ENCODE measurements around the gene AHDC1. TPM values are rescaled to one million over a fixed set of nuclear protein-coding genes. Genes with fewer than 3 reads are reported as not detected.

Gene AHDC1
- total RNA-seq, 2 donors from 2014 or later = 13.5 to 14.2 TPM

DNA sequence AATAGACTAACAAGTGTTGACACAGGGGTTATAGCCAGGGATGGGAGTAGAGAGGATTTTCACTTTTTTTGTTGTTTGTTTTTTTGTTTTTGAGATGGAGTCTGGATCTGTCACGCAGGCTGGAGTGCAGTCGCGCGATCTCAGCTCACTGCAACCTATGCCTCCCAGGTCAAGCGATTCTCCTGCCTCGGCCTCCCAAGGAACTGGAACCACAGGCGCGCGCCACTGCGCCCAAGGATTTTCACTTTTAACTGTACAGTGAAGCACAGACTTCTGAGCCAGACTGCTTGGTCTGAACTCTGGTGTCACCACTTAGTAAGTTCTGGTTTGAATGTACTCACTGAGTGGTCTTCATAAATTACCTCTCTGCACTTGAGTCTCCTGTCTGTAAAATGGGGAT lies 73.8 kb downstream of the AHDC1 start:
- ATAC-seq (no peak), DNase-seq (no peak)
- no peaks in the 10 kb centered on the region for H3K36me3 ChIP-seq (replicated peaks in 1 of 2; ENCODE audit: insufficient read depth in 1 of 2, low read depth in 2 of 2)
- no peak overlapping the region for H3K27ac ChIP-seq
- WGBS, 2 donors = 94 to 95% methylated on average over 10 of the region's 10 CpGs
- no peak overlapping the region for H3K4me3 ChIP-seq
- H3K4me1 ChIP-seq = peaks cover 22% of the 10 kb centered on the region
- TF ChIP-seq, protein P1, sequence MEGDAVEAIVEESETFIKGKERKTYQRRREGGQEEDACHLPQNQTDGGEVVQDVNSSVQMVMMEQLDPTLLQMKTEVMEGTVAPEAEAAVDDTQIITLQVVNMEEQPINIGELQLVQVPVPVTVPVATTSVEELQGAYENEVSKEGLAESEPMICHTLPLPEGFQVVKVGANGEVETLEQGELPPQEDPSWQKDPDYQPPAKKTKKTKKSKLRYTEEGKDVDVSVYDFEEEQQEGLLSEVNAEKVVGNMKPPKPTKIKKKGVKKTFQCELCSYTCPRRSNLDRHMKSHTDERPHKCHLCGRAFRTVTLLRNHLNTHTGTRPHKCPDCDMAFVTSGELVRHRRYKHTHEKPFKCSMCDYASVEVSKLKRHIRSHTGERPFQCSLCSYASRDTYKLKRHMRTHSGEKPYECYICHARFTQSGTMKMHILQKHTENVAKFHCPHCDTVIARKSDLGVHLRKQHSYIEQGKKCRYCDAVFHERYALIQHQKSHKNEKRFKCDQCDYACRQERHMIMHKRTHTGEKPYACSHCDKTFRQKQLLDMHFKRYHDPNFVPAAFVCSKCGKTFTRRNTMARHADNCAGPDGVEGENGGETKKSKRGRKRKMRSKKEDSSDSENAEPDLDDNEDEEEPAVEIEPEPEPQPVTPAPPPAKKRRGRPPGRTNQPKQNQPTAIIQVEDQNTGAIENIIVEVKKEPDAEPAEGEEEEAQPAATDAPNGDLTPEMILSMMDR (IDR thresholded peaks at IDR 0.05) = no peak
- no peak for TF ChIP-seq POLR2A (IDR thresholded peaks at IDR 0.05)
- no peaks in the 10 kb centered on the region for H3K9me3 ChIP-seq
- intact Hi-C loops (cut with DNase I) = no loop called here
- no peaks in the 10 kb centered on the region for H3K27me3 ChIP-seq

DNA sequence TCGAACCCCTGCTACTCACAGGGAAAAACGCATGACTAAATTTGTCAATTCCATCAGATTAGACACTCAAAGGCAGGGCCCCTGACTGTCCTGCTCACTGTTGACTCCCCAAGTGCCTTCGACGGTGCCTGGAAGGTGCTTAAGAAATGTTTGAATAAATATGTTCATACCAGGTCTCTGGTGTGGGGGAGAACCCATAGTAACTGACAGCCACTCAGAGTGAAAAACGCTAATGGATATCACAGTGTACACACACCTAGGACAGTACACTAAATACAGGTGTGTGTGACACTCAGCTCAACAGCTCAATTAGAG lies 74.3 kb downstream of the AHDC1 start:
- TF ChIP-seq POLR2A (IDR thresholded peaks at IDR 0.05) = no peak
- TF ChIP-seq, protein P1 (IDR thresholded peaks at IDR 0.05) = no peak
- intact Hi-C loops (cut with DNase I) = no loop called here
- Histone ChIP-seq H3K27me3 (no peaks in the 10 kb centered on the region), H3K27ac (peak overlapping the region in 3 of 4 donors; percentile 18 to 36 (median 27)), H3K36me3 (replicated peaks in 1 of 2; ENCODE audit: insufficient read depth in 1 of 2, low read depth in 2 of 2) (no peaks in the 10 kb centered on the region), H3K4me3 (no peak overlapping the region), H3K9me3 (no peaks in the 10 kb centered on the region), H3K4me1 (peaks cover 22% of the 10 kb centered on the region)
- 53 to 60% methylated on average over 5 of the region's 5 CpGs for WGBS, 2 donors
- DNase-seq (no peak), ATAC-seq (no peak)

DNA sequence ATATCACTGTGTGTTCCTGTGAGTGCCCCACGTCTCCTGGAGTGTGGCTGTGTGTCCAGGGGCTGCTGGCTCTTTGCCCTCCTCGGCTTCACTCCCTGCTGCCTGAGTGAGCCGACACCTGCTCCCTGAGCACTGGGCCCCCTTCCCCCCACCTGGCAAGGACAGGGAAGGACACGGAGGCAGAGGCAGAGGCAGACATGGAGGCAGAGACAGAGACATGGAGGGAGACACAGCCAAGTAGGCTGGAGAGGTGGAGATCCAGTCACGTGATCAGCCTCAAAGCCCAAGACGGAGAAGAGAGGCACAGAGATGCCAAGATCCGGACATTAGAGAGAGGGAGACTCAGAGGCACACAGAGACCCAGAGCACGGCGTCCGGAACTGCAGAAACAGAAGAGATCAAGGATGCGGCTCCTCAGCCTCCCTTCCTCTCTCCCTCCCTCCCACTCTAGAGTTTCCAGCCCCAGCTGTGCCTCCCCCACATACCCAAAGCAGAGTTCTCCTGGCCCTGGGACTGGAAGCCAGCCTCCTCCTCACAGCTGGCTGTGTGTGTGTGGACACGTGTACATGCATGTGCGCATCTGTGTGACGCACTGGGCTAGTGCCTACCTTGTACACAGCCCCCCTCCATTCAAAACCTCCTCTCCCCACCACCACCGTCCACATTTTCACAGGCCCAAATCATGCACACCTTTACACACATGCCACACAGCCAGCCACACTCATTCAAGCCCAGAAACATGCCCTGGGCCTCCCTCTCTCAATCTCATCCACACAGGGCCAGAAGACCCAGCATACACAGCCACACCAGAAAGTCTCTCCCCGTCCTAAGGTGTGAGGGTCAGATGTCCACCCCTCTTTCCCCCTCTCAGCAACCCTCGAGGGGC lies 74.9 kb downstream of the AHDC1 start:
- ATAC-seq (peak; percentile 22), DNase-seq (peak in 3 of 4 donors; percentile 66 to 72 (median 70))
- Histone ChIP-seq H3K27ac (peak overlapping the region; percentile 27 to 51 (median 40)), H3K36me3 (replicated peaks in 1 of 2; ENCODE audit: insufficient read depth in 1 of 2, low read depth in 2 of 2) (no peaks in the 10 kb centered on the region), H3K9me3 (no peaks in the 10 kb centered on the region), H3K27me3 (no peaks in the 10 kb centered on the region), H3K4me3 (no peak overlapping the region), H3K4me1 (peaks cover 22% of the 10 kb centered on the region)
- WGBS, 2 donors = 23 to 30% methylated on average over 16 to 17 of the region's 17 CpGs
- intact Hi-C loops (cut with DNase I) = no loop called here
- TF ChIP-seq, protein P1 (IDR thresholded peaks at IDR 0.05) = no peak
- TF ChIP-seq POLR2A (IDR thresholded peaks at IDR 0.05) = no peak

DNA sequence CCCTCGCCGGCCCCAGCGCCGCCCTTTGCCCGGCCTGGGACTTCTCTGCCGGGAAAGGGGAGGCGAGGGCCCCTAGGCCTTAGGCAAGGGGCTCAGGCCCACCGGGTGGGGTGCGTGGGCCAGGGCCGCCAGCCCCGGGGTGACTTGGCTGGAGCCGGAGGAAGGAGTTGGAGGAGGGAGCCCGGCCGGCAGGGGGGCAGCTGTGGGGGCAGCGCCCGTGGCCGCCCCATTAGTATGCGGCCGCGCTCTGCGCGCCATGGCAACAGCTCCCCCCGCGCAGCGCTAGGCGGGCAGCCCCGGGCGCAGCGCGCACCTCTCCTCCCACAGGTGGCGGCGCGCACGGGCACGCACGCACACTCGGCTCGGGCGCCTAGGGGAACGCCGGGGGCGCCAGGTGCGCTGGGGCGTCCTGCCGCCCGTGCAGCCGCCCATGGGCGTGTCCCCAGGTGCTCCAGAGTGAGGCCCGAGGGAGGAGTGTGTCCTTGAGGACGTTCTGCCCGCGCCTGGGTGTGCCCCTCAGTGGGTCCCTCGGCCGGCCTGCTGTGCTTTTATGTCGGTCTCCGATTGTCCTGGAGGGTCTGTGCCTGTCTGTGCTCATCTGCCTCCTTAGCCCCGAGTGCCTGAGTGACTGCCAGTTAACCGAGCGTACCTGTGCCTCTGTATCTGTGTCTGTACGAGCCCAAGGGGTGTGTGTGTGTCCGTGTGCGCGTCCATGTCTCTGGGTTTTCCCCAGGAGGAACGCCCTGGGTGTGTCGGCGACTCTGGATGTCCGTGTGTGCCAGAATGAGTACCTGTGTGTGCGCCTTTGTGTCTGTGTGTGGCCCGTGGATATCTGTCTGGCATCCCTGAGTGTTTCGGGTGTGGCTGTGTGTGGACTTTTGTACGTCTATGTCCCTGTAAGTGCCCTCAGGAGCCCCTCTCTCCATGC lies 75.8 kb downstream of the AHDC1 start:
- Histone ChIP-seq H3K27ac (peak overlapping the region; percentile 27 to 51 (median 40)), H3K27me3 (no peaks in the 10 kb centered on the region), H3K4me3 (peak overlapping the region; percentile 15 to 33), H3K9me3 (no peaks in the 10 kb centered on the region), H3K36me3 (replicated peaks in 1 of 2; ENCODE audit: insufficient read depth in 1 of 2, low read depth in 2 of 2) (no peaks in the 10 kb centered on the region), H3K4me1 (peaks cover 23% of the 10 kb centered on the region)
- ATAC-seq (peak; percentile 65), DNase-seq (peak; percentile 50 to 77 (median 70))
- intact Hi-C loops (cut with DNase I) = no loop called here
- TF ChIP-seq, protein P1 (IDR thresholded peaks at IDR 0.05) = peak in 2 of 7 experiments; percentile 21 to 31
- TF ChIP-seq POLR2A (IDR thresholded peaks at IDR 0.05) = peak in 2 of 3 donors; percentile 30 to 38
- 1 to 17% methylated on average over 9 to 53 of the region's 71 CpGs for WGBS, 2 donors
